Measurements from ENCODE around the gene ATP1A1.

ATP1A1 gene

GRCh38 chr1:116432655-116433265 is 59.7 kb downstream of the ATP1A1 start:
- Histone ChIP-seq H3K4me3 (ENCODE audit: low read length in 2 of 2) (no peak overlapping the region), H3K27ac (ENCODE audit: low read depth in 2 of 2, low read length in 2 of 2) (peak overlapping the region; percentile 12 to 52), H3K4me1 (ENCODE audit: control insufficient read depth in 2 of 2, insufficient read depth in 2 of 2, low read length in 2 of 2) (peaks cover 2 to 12% of the 10 kb centered on the region in 2 donors), H3K9me3 (ENCODE audit: control insufficient read depth in 2 of 2, low read length in 2 of 2) (no peaks in the 10 kb centered on the region), H3K27me3 (ENCODE audit: control insufficient read depth in 2 of 2, insufficient read depth in 2 of 2, low read length in 2 of 2) (no peaks in the 10 kb centered on the region), H3K36me3 (ENCODE audit: control insufficient read depth in 2 of 2, insufficient read depth in 2 of 2, low read length in 2 of 2) (no peaks in the 10 kb centered on the region), H3K9ac (ENCODE audit: low read depth in 1 of 2, low read length in 2 of 2) (peak overlapping the region in 1 of 2 donors; percentile 14)

GRCh38 chr1:116433275-116434257 is 60.5 kb downstream of the ATP1A1 start:
- H3K36me3 ChIP-seq (ENCODE audit: control insufficient read depth in 2 of 2, insufficient read depth in 2 of 2, low read length in 2 of 2): no peaks in the 10 kb centered on the region
- no peak overlapping the region for H3K4me3 ChIP-seq (ENCODE audit: low read length in 2 of 2)
- no peaks in the 10 kb centered on the region for H3K27me3 ChIP-seq (ENCODE audit: control insufficient read depth in 2 of 2, insufficient read depth in 2 of 2, low read length in 2 of 2)
- peak overlapping the region in 1 of 2 donors; percentile 14 for H3K9ac ChIP-seq (ENCODE audit: low read depth in 1 of 2, low read length in 2 of 2)
- no peaks in the 10 kb centered on the region for H3K9me3 ChIP-seq (ENCODE audit: control insufficient read depth in 2 of 2, low read length in 2 of 2)
- H3K4me1 ChIP-seq (ENCODE audit: control insufficient read depth in 2 of 2, insufficient read depth in 2 of 2, low read length in 2 of 2): peaks cover 2 to 12% of the 10 kb centered on the region in 2 donors
- peak overlapping the region; percentile 12 to 52 for H3K27ac ChIP-seq (ENCODE audit: low read depth in 2 of 2, low read length in 2 of 2)

GRCh38 chr1:116434849-116435248 is 61.8 kb downstream of the ATP1A1 start:
- H3K9ac ChIP-seq (ENCODE audit: low read depth in 1 of 2, low read length in 2 of 2): no peak overlapping the region
- peaks cover 2 to 12% of the 10 kb centered on the region in 2 donors for H3K4me1 ChIP-seq (ENCODE audit: control insufficient read depth in 2 of 2, insufficient read depth in 2 of 2, low read length in 2 of 2)
- no peak overlapping the region for H3K27ac ChIP-seq (ENCODE audit: low read depth in 2 of 2, low read length in 2 of 2)
- no peaks in the 10 kb centered on the region for H3K27me3 ChIP-seq (ENCODE audit: control insufficient read depth in 2 of 2, insufficient read depth in 2 of 2, low read length in 2 of 2)
- no peaks in the 10 kb centered on the region for H3K9me3 ChIP-seq (ENCODE audit: control insufficient read depth in 2 of 2, low read length in 2 of 2)
- no peak overlapping the region for H3K4me3 ChIP-seq (ENCODE audit: low read length in 2 of 2)
- H3K36me3 ChIP-seq (ENCODE audit: control insufficient read depth in 2 of 2, insufficient read depth in 2 of 2, low read length in 2 of 2): no peaks in the 10 kb centered on the region

- Histone ChIP-seq H3K36me3 (ENCODE audit: control insufficient read depth in 2 of 2, insufficient read depth in 2 of 2, low read length in 2 of 2) (no peaks in the 10 kb centered on the region), H3K9ac (ENCODE audit: low read depth in 1 of 2, low read length in 2 of 2) (no peak overlapping the region), H3K4me3 (ENCODE audit: low read length in 2 of 2) (no peak overlapping the region), H3K27ac (ENCODE audit: low read depth in 2 of 2, low read length in 2 of 2) (no peak overlapping the region), H3K27me3 (ENCODE audit: control insufficient read depth in 2 of 2, insufficient read depth in 2 of 2, low read length in 2 of 2) (no peaks in the 10 kb centered on the region), H3K4me1 (ENCODE audit: control insufficient read depth in 2 of 2, insufficient read depth in 2 of 2, low read length in 2 of 2) (peaks cover 2 to 12% of the 10 kb centered on the region in 2 donors), H3K9me3 (ENCODE audit: control insufficient read depth in 2 of 2, low read length in 2 of 2) (no peaks in the 10 kb centered on the region)
Measured at GRCh38 chr1:116435806-116436610, 63.0 kb downstream of the ATP1A1 start.

GRCh38 chr1:116436611-116436970 is 63.5 kb downstream of the ATP1A1 start:
- Histone ChIP-seq H3K27ac (ENCODE audit: low read depth in 2 of 2, low read length in 2 of 2) (no peak overlapping the region), H3K4me1 (ENCODE audit: control insufficient read depth in 2 of 2, insufficient read depth in 2 of 2, low read length in 2 of 2) (peaks cover 2 to 12% of the 10 kb centered on the region in 2 donors), H3K27me3 (ENCODE audit: control insufficient read depth in 2 of 2, insufficient read depth in 2 of 2, low read length in 2 of 2) (no peaks in the 10 kb centered on the region), H3K9me3 (ENCODE audit: control insufficient read depth in 2 of 2, low read length in 2 of 2) (no peaks in the 10 kb centered on the region), H3K9ac (ENCODE audit: low read depth in 1 of 2, low read length in 2 of 2) (no peak overlapping the region), H3K4me3 (ENCODE audit: low read length in 2 of 2) (no peak overlapping the region), H3K36me3 (ENCODE audit: control insufficient read depth in 2 of 2, insufficient read depth in 2 of 2, low read length in 2 of 2) (no peaks in the 10 kb centered on the region)

- Histone ChIP-seq H3K27me3 (ENCODE audit: control insufficient read depth in 2 of 2, insufficient read depth in 2 of 2, low read length in 2 of 2) (no peaks in the 10 kb centered on the region), H3K4me1 (ENCODE audit: control insufficient read depth in 2 of 2, insufficient read depth in 2 of 2, low read length in 2 of 2) (no peaks in the 10 kb centered on the region), H3K4me3 (ENCODE audit: low read length in 2 of 2) (no peak overlapping the region), H3K9ac (ENCODE audit: low read depth in 1 of 2, low read length in 2 of 2) (no peak overlapping the region), H3K36me3 (ENCODE audit: control insufficient read depth in 2 of 2, insufficient read depth in 2 of 2, low read length in 2 of 2) (no peaks in the 10 kb centered on the region), H3K9me3 (ENCODE audit: control insufficient read depth in 2 of 2, low read length in 2 of 2) (no peaks in the 10 kb centered on the region), H3K27ac (ENCODE audit: low read depth in 2 of 2, low read length in 2 of 2) (no peak overlapping the region)
Measured at GRCh38 chr1:116439701-116440100, 66.7 kb downstream of the ATP1A1 start.

- Histone ChIP-seq H3K9me3 (ENCODE audit: control insufficient read depth in 2 of 2, low read length in 2 of 2) (no peaks in the 10 kb centered on the region), H3K9ac (ENCODE audit: low read depth in 1 of 2, low read length in 2 of 2) (no peak overlapping the region), H3K27me3 (ENCODE audit: control insufficient read depth in 2 of 2, insufficient read depth in 2 of 2, low read length in 2 of 2) (no peaks in the 10 kb centered on the region), H3K4me1 (ENCODE audit: control insufficient read depth in 2 of 2, insufficient read depth in 2 of 2, low read length in 2 of 2) (no peaks in the 10 kb centered on the region), H3K36me3 (ENCODE audit: control insufficient read depth in 2 of 2, insufficient read depth in 2 of 2, low read length in 2 of 2) (no peaks in the 10 kb centered on the region), H3K27ac (ENCODE audit: low read depth in 2 of 2, low read length in 2 of 2) (no peak overlapping the region), H3K4me3 (ENCODE audit: low read length in 2 of 2) (no peak overlapping the region)
Measured at GRCh38 chr1:116440731-116441130, 67.7 kb downstream of the ATP1A1 start.

- Histone ChIP-seq H3K9me3 (ENCODE audit: control insufficient read depth in 2 of 2, low read length in 2 of 2) (no peaks in the 10 kb centered on the region), H3K4me3 (ENCODE audit: low read length in 2 of 2) (no peak overlapping the region), H3K27me3 (ENCODE audit: control insufficient read depth in 2 of 2, insufficient read depth in 2 of 2, low read length in 2 of 2) (no peaks in the 10 kb centered on the region), H3K4me1 (ENCODE audit: control insufficient read depth in 2 of 2, insufficient read depth in 2 of 2, low read length in 2 of 2) (no peaks in the 10 kb centered on the region), H3K9ac (ENCODE audit: low read depth in 1 of 2, low read length in 2 of 2) (no peak overlapping the region), H3K36me3 (ENCODE audit: control insufficient read depth in 2 of 2, insufficient read depth in 2 of 2, low read length in 2 of 2) (no peaks in the 10 kb centered on the region), H3K27ac (ENCODE audit: low read depth in 2 of 2, low read length in 2 of 2) (no peak overlapping the region)
Measured at GRCh38 chr1:116445534-116445933, 72.5 kb downstream of the ATP1A1 start.

- H3K27me3 ChIP-seq (ENCODE audit: control insufficient read depth in 2 of 2, insufficient read depth in 2 of 2, low read length in 2 of 2): no peaks in the 10 kb centered on the region
- no peaks in the 10 kb centered on the region for H3K9me3 ChIP-seq (ENCODE audit: control insufficient read depth in 2 of 2, low read length in 2 of 2)
- no peak overlapping the region for H3K4me3 ChIP-seq (ENCODE audit: low read length in 2 of 2)
- H3K36me3 ChIP-seq (ENCODE audit: control insufficient read depth in 2 of 2, insufficient read depth in 2 of 2, low read length in 2 of 2): no peaks in the 10 kb centered on the region
- no peaks in the 10 kb centered on the region for H3K4me1 ChIP-seq (ENCODE audit: control insufficient read depth in 2 of 2, insufficient read depth in 2 of 2, low read length in 2 of 2)
- H3K27ac ChIP-seq (ENCODE audit: low read depth in 2 of 2, low read length in 2 of 2): no peak overlapping the region
- H3K9ac ChIP-seq (ENCODE audit: low read depth in 1 of 2, low read length in 2 of 2): no peak overlapping the region
Measured at GRCh38 chr1:116446686-116447085, 73.6 kb downstream of the ATP1A1 start.

Measured in mucosa of rectum (tissue), 2 donors.